Measurements from ENCODE around the gene DIS3. TPM values are rescaled to one million over a fixed set of nuclear protein-coding genes. Genes with fewer than 3 reads are reported as not detected.

The DIS3 gene
- 25.5 TPM for polyA plus RNA-seq (2013)

- Histone ChIP-seq H3K4me1 (ENCODE audit: control extremely low read depth in 1 of 4, control insufficient read depth in 4 of 4, insufficient read depth in 4 of 4, low read length in 3 of 4) (peaks cover 15 to 37% (median 18%) of the 10 kb centered on the region in 4 experiments), H3K4me3 (ENCODE audit: control insufficient read depth in 1 of 7, extremely low read depth in 1 of 7, insufficient read depth in 4 of 7, low read depth in 2 of 7, low read length in 6 of 7) (peak within 1 kb of the TSS; percentile 86 to 99 (median 94))
- 0% methylated on average over 79 of the region's 81 CpGs for WGBS (ENCODE audit: insufficient coverage)
Observed at GRCh38 chr13:72781451-72782439, at the start of gene DIS3, which contains the start of gene PIBF1. Gene DIS3 (minus strand): TSS chr13:72781900. CDS start chr13:72781832, 68 bp downstream. Gene PIBF1 (plus strand): TSS chr13:72782133. CDS start chr13:72783470, 1,337 bp downstream.

GRCh38 chr13:72823724-72824123 lies 42.0 kb upstream of the DIS3 start:
- CTCF ChIA-PET, result no interaction called here
- H3K9me3 ChIP-seq (ENCODE audit: control extremely low read depth in 1 of 5, control insufficient read depth in 4 of 5, insufficient read depth in 2 of 5, low read depth in 1 of 5, low read length in 4 of 5), result no peaks in the 10 kb centered on the region

More at GRCh38 chr13:72781451-72782439, at the start of gene DIS3, which contains the start of gene PIBF1:
- no peaks in the 10 kb centered on the region for H3K9me3 ChIP-seq (ENCODE audit: control extremely low read depth in 1 of 5, control insufficient read depth in 4 of 5, insufficient read depth in 2 of 5, low read depth in 1 of 5, low read length in 4 of 5)
- ChIA-PET POLR2A (interaction anchor here (0.5 kb wide), 1 partner anchor 38 kb away, joined by 3 read pairs; no protein-coding TSS in a partner anchor), CTCF (no interaction called here)
- DNase-seq, result peak; percentile 97 to 99 (median 98)
- H3K36me3 ChIP-seq (ENCODE audit: control insufficient read depth in 4 of 4, insufficient read depth in 4 of 4, low read length in 3 of 4), result peaks cover 9 to 26% (median 19%) of the 10 kb centered on the region in 4 experiments
- no peaks in the 10 kb centered on the region for H3K27me3 ChIP-seq (replicated peaks in 2 of 5; ENCODE audit: control insufficient read depth in 4 of 5, insufficient read depth in 5 of 5, low read length in 4 of 5)
- peak within 1 kb of the TSS; percentile 93 to 96 for H3K27ac ChIP-seq (ENCODE audit: insufficient read depth in 1 of 2, low read depth in 1 of 2, low read length in 2 of 2, poor library complexity in 1 of 2, severe bottlenecking in 2 of 2)

GRCh38 chr13:72823081-72823480 lies 41.4 kb upstream of the DIS3 start:
- Histone ChIP-seq H3K9me3 (ENCODE audit: control extremely low read depth in 1 of 5, control insufficient read depth in 4 of 5, insufficient read depth in 2 of 5, low read depth in 1 of 5, low read length in 4 of 5) (no peaks in the 10 kb centered on the region), H3K4me3 (ENCODE audit: control insufficient read depth in 1 of 7, extremely low read depth in 1 of 7, insufficient read depth in 4 of 7, low read depth in 2 of 7, low read length in 6 of 7) (no peak overlapping the region), H3K27ac (ENCODE audit: insufficient read depth in 1 of 2, low read depth in 1 of 2, low read length in 2 of 2, poor library complexity in 1 of 2, severe bottlenecking in 2 of 2) (no peak overlapping the region), H3K27me3 (replicated peaks in 2 of 5; ENCODE audit: control insufficient read depth in 4 of 5, insufficient read depth in 5 of 5, low read length in 4 of 5) (no peaks in the 10 kb centered on the region), H3K36me3 (ENCODE audit: control insufficient read depth in 4 of 4, insufficient read depth in 4 of 4, low read length in 3 of 4) (peaks cover 6 to 40% (median 21%) of the 10 kb centered on the region in 4 experiments), H3K4me1 (ENCODE audit: control extremely low read depth in 1 of 4, control insufficient read depth in 4 of 4, insufficient read depth in 4 of 4, low read length in 3 of 4) (no peaks in the 10 kb centered on the region)
- ChIA-PET POLR2A (no interaction called here), CTCF (no interaction called here)
- WGBS (ENCODE audit: insufficient coverage), result no CpG with 5 or more reads among the region's 2 CpGs
- DNase-seq, result no peak

More at GRCh38 chr13:72823724-72824123, 42.0 kb upstream of the DIS3 start:
- no CpG with 5 or more reads among the region's 3 CpGs for WGBS (ENCODE audit: insufficient coverage)
- POLR2A ChIA-PET, result no interaction called here
- H3K4me3 ChIP-seq (ENCODE audit: control insufficient read depth in 1 of 7, extremely low read depth in 1 of 7, insufficient read depth in 4 of 7, low read depth in 2 of 7, low read length in 6 of 7), result no peak overlapping the region
- no peak overlapping the region for H3K27ac ChIP-seq (ENCODE audit: insufficient read depth in 1 of 2, low read depth in 1 of 2, low read length in 2 of 2, poor library complexity in 1 of 2, severe bottlenecking in 2 of 2)
- H3K36me3 ChIP-seq (ENCODE audit: control insufficient read depth in 4 of 4, insufficient read depth in 4 of 4, low read length in 3 of 4), result peaks cover 9 to 35% (median 22%) of the 10 kb centered on the region in 4 experiments
- H3K4me1 ChIP-seq (ENCODE audit: control extremely low read depth in 1 of 4, control insufficient read depth in 4 of 4, insufficient read depth in 4 of 4, low read length in 3 of 4), result no peaks in the 10 kb centered on the region
- H3K27me3 ChIP-seq (replicated peaks in 2 of 5; ENCODE audit: control insufficient read depth in 4 of 5, insufficient read depth in 5 of 5, low read length in 4 of 5), result no peaks in the 10 kb centered on the region
- DNase-seq, result no peak

- WGBS (ENCODE audit: insufficient coverage), result no CpG with 5 or more reads among the region's 1 CpG
- CTCF ChIA-PET, result no interaction called here
- no peaks in the 10 kb centered on the region for H3K27me3 ChIP-seq (replicated peaks in 2 of 5; ENCODE audit: control insufficient read depth in 4 of 5, insufficient read depth in 5 of 5, low read length in 4 of 5)
- H3K36me3 ChIP-seq (ENCODE audit: control insufficient read depth in 4 of 4, insufficient read depth in 4 of 4, low read length in 3 of 4), result peaks cover 3 to 35% (median 15%) of the 10 kb centered on the region in 4 experiments
- H3K4me1 ChIP-seq (ENCODE audit: control extremely low read depth in 1 of 4, control insufficient read depth in 4 of 4, insufficient read depth in 4 of 4, low read length in 3 of 4), result no peaks in the 10 kb centered on the region
- no peaks in the 10 kb centered on the region for H3K9me3 ChIP-seq (ENCODE audit: control extremely low read depth in 1 of 5, control insufficient read depth in 4 of 5, insufficient read depth in 2 of 5, low read depth in 1 of 5, low read length in 4 of 5)
- POLR2A ChIA-PET, result no interaction called here
- DNase-seq, result no peak
- H3K27ac ChIP-seq (ENCODE audit: insufficient read depth in 1 of 2, low read depth in 1 of 2, low read length in 2 of 2, poor library complexity in 1 of 2, severe bottlenecking in 2 of 2), result no peak overlapping the region
- H3K4me3 ChIP-seq (ENCODE audit: control insufficient read depth in 1 of 7, extremely low read depth in 1 of 7, insufficient read depth in 4 of 7, low read depth in 2 of 7, low read length in 6 of 7), result no peak overlapping the region
Observed at GRCh38 chr13:72820898-72821279, 39.2 kb upstream of the DIS3 start.

GRCh38 chr13:72820156-72820897 lies 38.6 kb upstream of the DIS3 start:
- no peak for DNase-seq
- CTCF ChIA-PET, result no interaction called here

GRCh38 chr13:72808917-72809500 lies 27.3 kb upstream of the DIS3 start:
- peaks cover 0 to 2% (median 0%) of the 10 kb centered on the region in 5 experiments for H3K9me3 ChIP-seq (ENCODE audit: control extremely low read depth in 1 of 5, control insufficient read depth in 4 of 5, insufficient read depth in 2 of 5, low read depth in 1 of 5, low read length in 4 of 5)
- peak; percentile 14 to 49 (median 40) for DNase-seq
- no CpG with 5 or more reads among the region's 1 CpG for WGBS (ENCODE audit: insufficient coverage)
- no peaks in the 10 kb centered on the region for H3K27me3 ChIP-seq (replicated peaks in 2 of 5; ENCODE audit: control insufficient read depth in 4 of 5, insufficient read depth in 5 of 5, low read length in 4 of 5)
- POLR2A ChIA-PET, result no interaction called here
- CTCF ChIA-PET, result interaction anchor here (2.1 kb wide), 1 partner anchor 21 kb away, joined by 7 read pairs; no protein-coding TSS in a partner anchor
- no peak overlapping the region for H3K4me3 ChIP-seq (ENCODE audit: control insufficient read depth in 1 of 7, extremely low read depth in 1 of 7, insufficient read depth in 4 of 7, low read depth in 2 of 7, low read length in 6 of 7)
- H3K27ac ChIP-seq (ENCODE audit: insufficient read depth in 1 of 2, low read depth in 1 of 2, low read length in 2 of 2, poor library complexity in 1 of 2, severe bottlenecking in 2 of 2), result no peak overlapping the region
- peaks cover 0 to 3% (median 1%) of the 10 kb centered on the region in 4 experiments for H3K4me1 ChIP-seq (ENCODE audit: control extremely low read depth in 1 of 4, control insufficient read depth in 4 of 4, insufficient read depth in 4 of 4, low read length in 3 of 4)
- H3K36me3 ChIP-seq (ENCODE audit: control insufficient read depth in 4 of 4, insufficient read depth in 4 of 4, low read length in 3 of 4), result peaks cover 5 to 24% (median 11%) of the 10 kb centered on the region in 4 experiments

More at GRCh38 chr13:72820156-72820897, 38.6 kb upstream of the DIS3 start:
- POLR2A ChIA-PET, result interaction anchor here (0.6 kb wide), 1 partner anchor 1946 kb away, joined by 3 read pairs; no protein-coding TSS in a partner anchor
- Histone ChIP-seq H3K27ac (ENCODE audit: insufficient read depth in 1 of 2, low read depth in 1 of 2, low read length in 2 of 2, poor library complexity in 1 of 2, severe bottlenecking in 2 of 2) (no peak overlapping the region), H3K4me3 (ENCODE audit: control insufficient read depth in 1 of 7, extremely low read depth in 1 of 7, insufficient read depth in 4 of 7, low read depth in 2 of 7, low read length in 6 of 7) (no peak overlapping the region), H3K27me3 (replicated peaks in 2 of 5; ENCODE audit: control insufficient read depth in 4 of 5, insufficient read depth in 5 of 5, low read length in 4 of 5) (no peaks in the 10 kb centered on the region), H3K4me1 (ENCODE audit: control extremely low read depth in 1 of 4, control insufficient read depth in 4 of 4, insufficient read depth in 4 of 4, low read length in 3 of 4) (no peaks in the 10 kb centered on the region), H3K9me3 (ENCODE audit: control extremely low read depth in 1 of 5, control insufficient read depth in 4 of 5, insufficient read depth in 2 of 5, low read depth in 1 of 5, low read length in 4 of 5) (no peaks in the 10 kb centered on the region), H3K36me3 (ENCODE audit: control insufficient read depth in 4 of 4, insufficient read depth in 4 of 4, low read length in 3 of 4) (peaks cover 3 to 32% (median 16%) of the 10 kb centered on the region in 4 experiments)
- no CpG with 5 or more reads among the region's 8 CpGs for WGBS (ENCODE audit: insufficient coverage)

Data from common myeloid progenitor, CD34-positive (primary cell).